Muscle of back (tissue), 11 donors: ENCODE data around the gene CX3CR1. TPM values are rescaled to one million over a fixed set of nuclear protein-coding genes. Genes with fewer than 3 reads are reported as not detected.

ENCODE experiments used
- DNase-seq, 3 donors: peaks; one replicate each; pipeline versions ENCODE4 v3.0.0 to v3.0.0-alpha.2; 2013
- polyA plus RNA-seq, 10 donors: library from polyadenylated mRNA; unstranded; fragments of 120-200 nt; gene quantifications; one replicate each; pipeline ENCODE4 v1.2.1, GENCODE V29; 2013; ENCODE audit not compliant: insufficient read length in 10 of 10

Gene CX3CR1
- polyA plus RNA-seq, 10 donors = 2.1 to 4.7 (median 4.1) TPM

DNA sequence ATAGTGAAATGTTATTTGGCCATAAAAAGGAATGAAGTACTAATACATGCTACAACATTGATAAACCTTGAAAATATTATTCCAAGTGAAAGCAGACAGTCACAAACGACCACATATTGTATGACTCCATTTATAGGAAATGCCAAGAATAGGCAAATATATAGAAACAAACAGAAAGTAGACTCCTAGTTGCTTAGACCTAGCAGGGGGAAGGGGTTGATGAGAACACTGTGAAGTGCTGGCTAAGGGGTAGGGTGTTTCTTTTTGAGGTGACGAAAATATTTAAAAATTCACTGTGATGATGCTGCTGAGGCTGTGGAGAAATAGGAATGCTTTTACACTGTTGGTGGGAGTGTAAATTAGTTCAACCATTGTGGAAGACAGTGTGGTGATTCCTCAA lies 56.9 kb downstream of the CX3CR1 start:
- DNase-seq = no peak

DNA sequence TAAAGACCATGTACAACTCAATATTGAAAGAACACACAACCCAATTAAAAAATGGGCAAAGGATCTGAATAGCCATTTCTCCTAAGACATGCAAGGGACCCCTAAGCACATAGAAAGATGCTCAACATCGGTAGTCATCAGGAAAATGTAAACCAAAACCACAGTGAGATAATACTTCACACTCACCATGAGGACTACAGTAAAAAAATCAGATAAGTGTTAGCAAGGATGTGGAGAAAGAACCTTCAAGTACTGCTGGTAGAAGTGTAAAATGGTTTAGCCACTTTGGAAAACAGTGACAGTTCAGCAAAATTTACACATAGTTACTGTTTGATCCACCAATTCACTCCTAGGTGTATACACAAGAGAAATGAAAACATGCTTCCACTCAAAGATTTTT lies 57.4 kb downstream of the CX3CR1 start:
- no peak for DNase-seq

GRCh38 chr3:39221141-39221530 lies 58.7 kb downstream of the CX3CR1 start:
- DNase-seq = no peak

- peak in 1 of 3 donors; percentile 28 for DNase-seq
Observed at GRCh38 chr3:39220407-39221140, 59.3 kb downstream of the CX3CR1 start.

- DNase-seq = no peak
Observed at GRCh38 chr3:39219702-39220101, 60.1 kb downstream of the CX3CR1 start.

GRCh38 chr3:39216176-39216790 lies 63.6 kb downstream of the CX3CR1 start:
- peak in 1 of 3 donors; percentile 32 for DNase-seq

DNA sequence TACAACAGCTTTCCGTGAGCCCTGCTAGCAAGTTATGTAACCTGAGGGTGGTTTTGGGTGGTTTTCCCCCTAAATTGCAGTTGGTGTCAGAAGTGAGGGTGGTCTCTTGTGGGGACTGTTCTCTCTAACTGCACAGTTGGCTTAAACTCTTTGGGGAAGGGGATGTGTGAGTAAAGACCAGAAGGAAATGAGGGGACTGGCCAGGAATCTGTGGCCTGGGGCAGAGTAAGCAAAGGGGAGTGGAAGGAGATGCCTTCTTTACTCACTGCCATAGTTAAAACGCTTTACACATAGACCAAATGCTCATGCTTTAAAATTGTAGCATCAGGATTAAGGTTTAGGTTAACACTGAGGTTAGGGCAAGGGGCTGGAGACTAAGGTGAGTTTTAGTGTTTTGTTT lies 66.2 kb downstream of the CX3CR1 start:
- DNase-seq = no peak

Other genes with a start within 250 kb of the CX3CR1 start
- gene SCN11A, start 228.1 kb downstream of the CX3CR1 start, polyA plus RNA-seq = 1 to 10 TPM; 1.2 to 6.4 (median 2.7) TPM
- gene WDR48, start 228.0 kb downstream of the CX3CR1 start, polyA plus RNA-seq = 10 to 100 TPM; 30.2 to 48.6 (median 39.5) TPM
- gene GORASP1, start 172.4 kb downstream of the CX3CR1 start, polyA plus RNA-seq = 10 to 100 TPM; 25.6 to 43.0 (median 33.9) TPM
- gene TTC21A, start 172.4 kb downstream of the CX3CR1 start, polyA plus RNA-seq = 1 to 10 TPM; 1.3 to 5.7 (median 2.7) TPM
- 1 to 10 TPM; 3.6 to 9.7 (median 6.1) TPM for gene CSRNP1, start 126.4 kb downstream of the CX3CR1 start, polyA plus RNA-seq
- 100 to 1,000 TPM in 9 of 10 donors, 10 to 100 TPM in 1; 45.2 to 483 (median 169) TPM for gene XIRP1, start 87.4 kb downstream of the CX3CR1 start, polyA plus RNA-seq
- gene CCR8, start 49.7 kb upstream of the CX3CR1 start, polyA plus RNA-seq = under 1 TPM in 1 of 10 donors, not detected in 9; 0.12 TPM
- gene SLC25A38, start 103.3 kb upstream of the CX3CR1 start, polyA plus RNA-seq = 10 to 100 TPM; 15.7 to 20.2 (median 16.7) TPM
- gene RPSA, start 126.7 kb upstream of the CX3CR1 start, polyA plus RNA-seq = 1,000 to 10,000 TPM; 1,596 to 2,492 (median 2,126) TPM
- under 1 TPM in 5 of 10 donors, not detected in 5; 0.03 to 0.24 (median 0.06) TPM for gene MOBP, start 187.6 kb upstream of the CX3CR1 start, polyA plus RNA-seq